Fibroblast of upper back skin (primary cell): ENCODE measurements around the gene SGCA.
A peak's percentile ranks its signal among the peaks of the same experiment; 100 is the strongest.

Experiments
- DNase-seq: peaks from one replicate; pipeline ENCODE4 v3.0.0-alpha.2; 2013

SGCA gene

GRCh38 chr17:50210240-50211225 is 44.7 kb downstream of the SGCA start:
- DNase-seq: peak; percentile 100

GRCh38 chr17:50211249-50212120 is 45.7 kb downstream of the SGCA start:
- peak; percentile 29 for DNase-seq

- peak; percentile 90 for DNase-seq
These were observed 46.5 kb downstream of the SGCA start for GRCh38 chr17:50212121-50212843.

GRCh38 chr17:50213026-50214022 is 47.5 kb downstream of the SGCA start:
- DNase-seq: peak; percentile 28

GRCh38 chr17:50214976-50215760 is 49.4 kb downstream of the SGCA start:
- peak; percentile 54 for DNase-seq

GRCh38 chr17:50217591-50217990 is 51.8 kb downstream of the SGCA start:
- DNase-seq: no peak

- DNase-seq: peak; percentile 58
These were observed 52.4 kb downstream of the SGCA start for GRCh38 chr17:50218071-50218759.

- DNase-seq: peak; percentile 99
These were observed 53.0 kb downstream of the SGCA start for GRCh38 chr17:50218771-50219315.

- DNase-seq: peak; percentile 93
These were observed 53.5 kb downstream of the SGCA start for GRCh38 chr17:50219342-50219741.

GRCh38 chr17:50219939-50220465 is 54.2 kb downstream of the SGCA start:
- peak; percentile 81 for DNase-seq

GRCh38 chr17:50220811-50221210 is 55.0 kb downstream of the SGCA start:
- DNase-seq: no peak

GRCh38 chr17:50221266-50221863 is 55.6 kb downstream of the SGCA start:
- peak; percentile 79 for DNase-seq

- peak; percentile 54 for DNase-seq
These were observed 56.2 kb downstream of the SGCA start for GRCh38 chr17:50221864-50222545.

- DNase-seq: no peak
These were observed 57.1 kb downstream of the SGCA start for GRCh38 chr17:50222922-50223321.
